ENCODE results near the gene PNPLA7.
"Not testable (repeated sequence)": the region's sequence is repeated elsewhere in the genome, so short reads cannot be mapped to it uniquely, and the experiment has no call there.

Gene PNPLA7

GRCh38 chr9:137477778-137478612 lies 72.2 kb downstream of the PNPLA7 start:
- no peak for DNase-seq

- DNase-seq: no peak
Measured at GRCh38 chr9:137476856-137477255, 73.3 kb downstream of the PNPLA7 start.

- DNase-seq: no peak
Measured at GRCh38 chr9:137475666-137476065, 74.5 kb downstream of the PNPLA7 start.

- no peak for DNase-seq
Measured at GRCh38 chr9:137474271-137474670, 75.9 kb downstream of the PNPLA7 start.

- DNase-seq: peak; percentile 64
Measured at GRCh38 chr9:137470785-137471184, 79.4 kb downstream of the PNPLA7 start.

- DNase-seq: no peak
Measured at GRCh38 chr9:137467896-137468295, 82.3 kb downstream of the PNPLA7 start.

- no peak for DNase-seq
Measured at GRCh38 chr9:137467161-137467581, 83.0 kb downstream of the PNPLA7 start.

- DNase-seq: not testable (repeated sequence)
Measured at GRCh38 chr9:137466389-137467085, 83.7 kb downstream of the PNPLA7 start.

- DNase-seq: no peak
Measured at GRCh38 chr9:137465720-137466388, 84.3 kb downstream of the PNPLA7 start.

GRCh38 chr9:137465000-137465719 lies 85.0 kb downstream of the PNPLA7 start:
- DNase-seq: no peak

- no peak for DNase-seq
Measured at GRCh38 chr9:137464291-137464999, 85.8 kb downstream of the PNPLA7 start.

GRCh38 chr9:137463931-137464290 lies 86.3 kb downstream of the PNPLA7 start:
- DNase-seq: no peak

GRCh38 chr9:137462986-137463930 lies 86.9 kb downstream of the PNPLA7 start:
- no peak for DNase-seq

GRCh38 chr9:137462396-137462985 lies 87.7 kb downstream of the PNPLA7 start:
- no peak for DNase-seq

- peak; percentile 67 for DNase-seq
Measured at GRCh38 chr9:137461663-137462395, 88.4 kb downstream of the PNPLA7 start.

GRCh38 chr9:137461316-137461662 lies 88.9 kb downstream of the PNPLA7 start:
- no peak for DNase-seq

GRCh38 chr9:137460363-137461315 lies 89.6 kb downstream of the PNPLA7 start:
- DNase-seq: no peak

- DNase-seq: no peak
Measured at GRCh38 chr9:137459601-137460362, 90.4 kb downstream of the PNPLA7 start.

All from MV-4-11 (cell line).